Aorta (tissue), 5 donors: ENCODE results near the gene ITPA. TPM values are rescaled to one million over a fixed set of nuclear protein-coding genes. Genes with fewer than 3 reads are reported as not detected.

ENCODE experiments used
- ATAC-seq: fragments of 200-7000 bp; cut with Tn5 transposase; one replicate; pipeline ENCODE4 v1.9.1; 2022; ENCODE audit warnings: moderate library complexity; ENCODE audit not compliant: low FRiP score
- DNase-seq, 2 donors: peaks; one replicate each; pipeline ENCODE4 v3.0.0-alpha.2; 2020
- H3K27ac ChIP-seq, 2 donors: one replicate each; pipeline ENCODE4 v1.5.1; 2013; ENCODE audit warnings: low read length in 2 of 2, mild to moderate bottlenecking in 2 of 2, moderate library complexity in 2 of 2, control low read depth in 1 of 2, inconsistent platforms in 1 of 2, low read depth in 1 of 2
- H3K27me3 ChIP-seq, 2 donors: one replicate each; pipeline ENCODE4 v1.6.1; 2013; ENCODE audit warnings: control low read depth in 1 of 2, low read length in 1 of 2, mild to moderate bottlenecking in 1 of 2, moderate library complexity in 1 of 2; ENCODE audit not compliant: insufficient read depth in 2 of 2, control insufficient read depth in 1 of 2
- H3K36me3 ChIP-seq, 2 donors: one replicate each; pipeline ENCODE4 v1.6.1; 2013; ENCODE audit warnings: control low read depth in 1 of 2, low read length in 1 of 2, mild to moderate bottlenecking in 1 of 2; ENCODE audit not compliant: insufficient read depth in 2 of 2, control insufficient read depth in 1 of 2
- H3K4me1 ChIP-seq, 2 donors: one replicate each; pipeline ENCODE4 v1.6.1; 2013; ENCODE audit warnings: low read length in 2 of 2, control low read depth in 1 of 2, mild to moderate bottlenecking in 1 of 2, moderate library complexity in 1 of 2; ENCODE audit not compliant: insufficient read depth in 2 of 2, control insufficient read depth in 1 of 2
- H3K4me3 ChIP-seq, 2 donors: one replicate each; pipeline ENCODE4 v1.5.1; 2013; ENCODE audit warnings: low read length in 2 of 2, control low read depth in 1 of 2, mild to moderate bottlenecking in 1 of 2
- H3K9me3 ChIP-seq: one replicate; pipeline ENCODE4 v1.6.1; 2013; ENCODE audit warnings: mild to moderate bottlenecking, low read length; ENCODE audit not compliant: control insufficient read depth
- WGBS, 2 donors: extraction: QIAGEN DNeasy Blood & Tissue Kit; methylation state at CpG; one replicate each; pipeline ENCODE4 v1.1.7; 2013; 5-methylcytosine and 5-hydroxymethylcytosine counted together
- intact Hi-C, 2 donors: fragments of 100-400 bp; cut with DNase I; formaldehyde crosslinking; loops; one replicate each; pipeline versions ENCODE4 v1.14.2 to v1.15.0; 2022
- polyA plus RNA-seq, 2 donors: library from polyadenylated mRNA; stranded (reverse); fragments of 200-250 nt; gene quantifications; one replicate each; pipeline ENCODE4 v1.2.3, GENCODE V29; 2013
- total RNA-seq, 2 donors: library from RNA; stranded (reverse); fragmentation: NEBNext Ultra II Directional; extraction: Animal tissue kit (Norgen Biotek cat#: 25700); gene quantifications; one replicate each; pipeline ENCODE4 v1.2.1, GENCODE V29; 2021
- donor health status: healthy with polysubstance abuse.
- donor health status: Bipolar disorder and iron deficiency.
- donor health status: DM: no; HTN: no; CAD: no.
- donor health status: DM: no; HTN: no; CAD: no.
- donor health status: DM: yes; HTN: yes; CAD: no.

Gene ITPA
- total and polyA plus RNA-seq, 4 donors, result 25.9 to 72.4 (median 28.9) TPM

- H3K27me3 ChIP-seq, result no peaks in the 10 kb centered on the region
- H3K36me3 ChIP-seq, result no peaks in the 10 kb centered on the region
- intact Hi-C loops, result no loop called here
- H3K4me3 ChIP-seq, result no peak overlapping the region
- no peak overlapping the region for H3K27ac ChIP-seq
- no peaks in the 10 kb centered on the region for H3K9me3 ChIP-seq
- WGBS, 2 donors, result 50 to 55% methylated on average over 11 of the region's 11 CpGs
- H3K4me1 ChIP-seq, result no peaks in the 10 kb centered on the region
- DNase-seq (no peak), ATAC-seq (no peak)
Measured at GRCh38 chr20:3243718-3244358, 34.5 kb downstream of the ITPA start.

GRCh38 chr20:3244613-3245012, 35.3 kb downstream of the ITPA start:
- DNase-seq, result no peak
- 89 to 100% methylated on average over 1 of the region's 1 CpG for WGBS, 2 donors
- Histone ChIP-seq H3K9me3 (no peaks in the 10 kb centered on the region), H3K36me3 (no peaks in the 10 kb centered on the region), H3K4me1 (no peaks in the 10 kb centered on the region), H3K27ac (no peak overlapping the region), H3K4me3 (no peak overlapping the region), H3K27me3 (no peaks in the 10 kb centered on the region)
- intact Hi-C loops, result no loop called here
- no peak for ATAC-seq

- H3K27me3 ChIP-seq, result no peaks in the 10 kb centered on the region
- WGBS, 2 donors, result 59 to 68% methylated on average over 2 of the region's 2 CpGs
Measured at GRCh38 chr20:3245156-3245555, 35.9 kb downstream of the ITPA start.

GRCh38 chr20:3245711-3246110, 36.4 kb downstream of the ITPA start:
- intact Hi-C loops, result no loop called here
- 77 to 78% methylated on average over 4 of the region's 4 CpGs for WGBS, 2 donors
- ATAC-seq, result no peak

More at GRCh38 chr20:3245156-3245555, 35.9 kb downstream of the ITPA start:
- ATAC-seq (no peak), DNase-seq (no peak)
- H3K27ac ChIP-seq, result no peak overlapping the region
- H3K36me3 ChIP-seq, result no peaks in the 10 kb centered on the region
- intact Hi-C loops, result no loop called here
- no peak overlapping the region for H3K4me3 ChIP-seq
- H3K9me3 ChIP-seq, result no peaks in the 10 kb centered on the region
- no peaks in the 10 kb centered on the region for H3K4me1 ChIP-seq

GRCh38 chr20:3246682-3247081, 37.4 kb downstream of the ITPA start:
- intact Hi-C loops, result no loop called here

More at GRCh38 chr20:3245711-3246110, 36.4 kb downstream of the ITPA start:
- H3K27ac ChIP-seq, result no peak overlapping the region
- H3K36me3 ChIP-seq, result no peaks in the 10 kb centered on the region
- DNase-seq, result no peak
- no peak overlapping the region for H3K4me3 ChIP-seq
- H3K9me3 ChIP-seq, result no peaks in the 10 kb centered on the region
- H3K4me1 ChIP-seq, result no peaks in the 10 kb centered on the region
- H3K27me3 ChIP-seq, result no peaks in the 10 kb centered on the region

GRCh38 chr20:3247638-3248037, 38.3 kb downstream of the ITPA start:
- 10 to 12% methylated on average over 4 of the region's 4 CpGs for WGBS, 2 donors
- ATAC-seq, result peak; percentile 45
- intact Hi-C loops, result no loop called here
- H3K4me1 ChIP-seq, result no peaks in the 10 kb centered on the region
- H3K4me3 ChIP-seq, result no peak overlapping the region
- H3K27ac ChIP-seq, result no peak overlapping the region
- DNase-seq, result no peak
- H3K9me3 ChIP-seq, result no peaks in the 10 kb centered on the region
- H3K27me3 ChIP-seq, result no peaks in the 10 kb centered on the region
- H3K36me3 ChIP-seq, result peaks cover 0 to 2% of the 10 kb centered on the region in 2 donors

More at GRCh38 chr20:3246682-3247081, 37.4 kb downstream of the ITPA start:
- no peak for ATAC-seq
- WGBS, 2 donors, result 92 to 94% methylated on average over 1 of the region's 1 CpG
- Histone ChIP-seq H3K27ac (no peak overlapping the region), H3K9me3 (no peaks in the 10 kb centered on the region), H3K27me3 (no peaks in the 10 kb centered on the region), H3K4me3 (no peak overlapping the region), H3K36me3 (no peaks in the 10 kb centered on the region), H3K4me1 (no peaks in the 10 kb centered on the region)
- no peak for DNase-seq

- no peaks in the 10 kb centered on the region for H3K27me3 ChIP-seq
- H3K36me3 ChIP-seq, result peaks cover 0 to 2% of the 10 kb centered on the region in 2 donors
- DNase-seq (peak in 1 of 2 donors; percentile 62), ATAC-seq (peak; percentile 50)
- H3K27ac ChIP-seq, result no peak overlapping the region
- WGBS, 2 donors, result 9 to 11% methylated on average over 52 to 53 of the region's 53 CpGs
- H3K4me1 ChIP-seq, result no peaks in the 10 kb centered on the region
- intact Hi-C loops, result no loop called here
- H3K4me3 ChIP-seq, result no peak overlapping the region
- H3K9me3 ChIP-seq, result no peaks in the 10 kb centered on the region
Measured at GRCh38 chr20:3248167-3248992, 39.1 kb downstream of the ITPA start.

GRCh38 chr20:3248993-3249347, 39.7 kb downstream of the ITPA start:
- no peaks in the 10 kb centered on the region for H3K4me1 ChIP-seq
- no peak for DNase-seq
- WGBS, 2 donors, result 52 to 58% methylated on average over 18 of the region's 18 CpGs
- no peak for ATAC-seq
- H3K36me3 ChIP-seq, result peaks cover 0 to 2% of the 10 kb centered on the region in 2 donors
- intact Hi-C loops, result no loop called here
- no peaks in the 10 kb centered on the region for H3K9me3 ChIP-seq
- no peak overlapping the region for H3K4me3 ChIP-seq
- H3K27me3 ChIP-seq, result no peaks in the 10 kb centered on the region
- H3K27ac ChIP-seq, result no peak overlapping the region

GRCh38 chr20:3250091-3250504, 40.8 kb downstream of the ITPA start:
- H3K36me3 ChIP-seq, result peaks cover 0 to 6% of the 10 kb centered on the region in 2 donors
- intact Hi-C loops, result no loop called here
- no peak for DNase-seq
- no peak overlapping the region for H3K27ac ChIP-seq
- H3K4me3 ChIP-seq, result no peak overlapping the region
- H3K4me1 ChIP-seq, result no peaks in the 10 kb centered on the region
- H3K9me3 ChIP-seq, result no peaks in the 10 kb centered on the region
- ATAC-seq, result no peak
- no peaks in the 10 kb centered on the region for H3K27me3 ChIP-seq
- 90 to 91% methylated on average over 10 of the region's 10 CpGs for WGBS, 2 donors
